Measurements from ENCODE around the gene CREB3L2. TPM values are rescaled to one million over a fixed set of nuclear protein-coding genes. Genes with fewer than 3 reads are reported as not detected.
A peak's percentile ranks its signal among the peaks of the same experiment; 100 is the strongest.

The CREB3L2 gene
- total RNA-seq, 2 experiments from 2014 or later = 14.1 to 15.7 TPM

- Mint-ChIP-seq H3K27me3 (ENCODE audit: low read depth) (no peaks in the 10 kb centered on the region), H3K4me1 (ENCODE audit: low read depth) (no peaks in the 10 kb centered on the region), H3K27ac (no peak overlapping the region), H3K9me3 (peaks cover 11% of the 10 kb centered on the region), H3K4me3 (no peak overlapping the region), H3K36me3 (ENCODE audit: low read depth) (peaks cover 48% of the 10 kb centered on the region)
- CTCF ChIA-PET = no interaction called here
- intact Hi-C loops (cut with micrococcal nuclease) = no loop called here
- no peak for DNase-seq
Observed at GRCh38 chr7:137867289-137867688, 134.6 kb downstream of the CREB3L2 start.

- Mint-ChIP-seq H3K36me3 (ENCODE audit: low read depth) (peaks cover 45% of the 10 kb centered on the region), H3K27ac (no peak overlapping the region), H3K4me3 (no peak overlapping the region), H3K27me3 (ENCODE audit: low read depth) (no peaks in the 10 kb centered on the region), H3K9me3 (peaks cover 11% of the 10 kb centered on the region), H3K4me1 (ENCODE audit: low read depth) (no peaks in the 10 kb centered on the region)
- intact Hi-C loops (cut with micrococcal nuclease) = no loop called here
- no peak for DNase-seq
- CTCF ChIA-PET = no interaction called here
Observed at GRCh38 chr7:137865764-137866163, 136.1 kb downstream of the CREB3L2 start.

GRCh38 chr7:137862964-137863363 lies 138.9 kb downstream of the CREB3L2 start:
- no peaks in the 10 kb centered on the region for H3K4me1 Mint-ChIP-seq (ENCODE audit: low read depth)
- intact Hi-C loops (cut with micrococcal nuclease) = no loop called here
- DNase-seq = no peak
- H3K27me3 Mint-ChIP-seq (ENCODE audit: low read depth) = no peaks in the 10 kb centered on the region
- H3K4me3 Mint-ChIP-seq = no peak overlapping the region
- H3K9me3 Mint-ChIP-seq = peaks cover 11% of the 10 kb centered on the region
- H3K36me3 Mint-ChIP-seq (ENCODE audit: low read depth) = peaks cover 34% of the 10 kb centered on the region
- CTCF ChIA-PET = no interaction called here
- H3K27ac Mint-ChIP-seq = no peak overlapping the region

- no peak for DNase-seq
- CTCF ChIA-PET = interaction anchor here (0.6 to 1.0 kb wide), 2 partner anchors 13 to 143 kb away, joined by 3 read pairs; no protein-coding TSS in a partner anchor
- Mint-ChIP-seq H3K36me3 (ENCODE audit: low read depth) (peaks cover 28% of the 10 kb centered on the region), H3K4me1 (ENCODE audit: low read depth) (no peaks in the 10 kb centered on the region), H3K4me3 (no peak overlapping the region), H3K27me3 (ENCODE audit: low read depth) (no peaks in the 10 kb centered on the region), H3K27ac (no peak overlapping the region), H3K9me3 (peaks cover 11% of the 10 kb centered on the region)
- intact Hi-C loops (cut with micrococcal nuclease) = no loop called here
Observed at GRCh38 chr7:137862358-137862757, 139.5 kb downstream of the CREB3L2 start.

- H3K27ac Mint-ChIP-seq = no peak overlapping the region
- peaks cover 3% of the 10 kb centered on the region for H3K9me3 Mint-ChIP-seq
- H3K4me3 Mint-ChIP-seq = no peak overlapping the region
- H3K4me1 Mint-ChIP-seq (ENCODE audit: low read depth) = no peaks in the 10 kb centered on the region
- no peak for DNase-seq
- H3K27me3 Mint-ChIP-seq (ENCODE audit: low read depth) = no peaks in the 10 kb centered on the region
- intact Hi-C loops (cut with micrococcal nuclease) = no loop called here
- H3K36me3 Mint-ChIP-seq (ENCODE audit: low read depth) = peaks cover 14% of the 10 kb centered on the region
- CTCF ChIA-PET = no interaction called here
Observed at GRCh38 chr7:137860542-137860941, 141.3 kb downstream of the CREB3L2 start.

- CTCF ChIA-PET = no interaction called here
- Mint-ChIP-seq H3K27me3 (ENCODE audit: low read depth) (peaks cover 16% of the 10 kb centered on the region), H3K4me1 (ENCODE audit: low read depth) (peaks cover 11% of the 10 kb centered on the region)
Observed at GRCh38 chr7:137853053-137853452, 148.8 kb downstream of the CREB3L2 start.

GRCh38 chr7:137852108-137852507 lies 149.8 kb downstream of the CREB3L2 start:
- CTCF ChIA-PET = interaction anchor here (0.6 kb wide), 1 partner anchor 233 kb away, joined by 5 read pairs; no protein-coding TSS in a partner anchor

More at GRCh38 chr7:137853053-137853452, 148.8 kb downstream of the CREB3L2 start:
- intact Hi-C loops (cut with micrococcal nuclease) = no loop called here
- H3K36me3 Mint-ChIP-seq (ENCODE audit: low read depth) = no peaks in the 10 kb centered on the region
- no peak for DNase-seq
- no peak overlapping the region for H3K4me3 Mint-ChIP-seq
- H3K9me3 Mint-ChIP-seq = no peaks in the 10 kb centered on the region
- no peak overlapping the region for H3K27ac Mint-ChIP-seq

GRCh38 chr7:137850972-137851945 lies 150.6 kb downstream of the CREB3L2 start:
- Mint-ChIP-seq H3K9me3 (no peaks in the 10 kb centered on the region), H3K36me3 (ENCODE audit: low read depth) (no peaks in the 10 kb centered on the region), H3K27ac (no peak overlapping the region), H3K27me3 (ENCODE audit: low read depth) (peaks cover 24% of the 10 kb centered on the region), H3K4me3 (no peak overlapping the region), H3K4me1 (ENCODE audit: low read depth) (peaks cover 11% of the 10 kb centered on the region)
- CTCF ChIA-PET = interaction anchor here (0.6 to 1.8 kb wide), 2 partner anchors 58 to 195 kb away, joined by 3 to 6 read pairs; no protein-coding TSS in a partner anchor
- intact Hi-C loops (cut with micrococcal nuclease) = no loop called here
- no peak for DNase-seq

More at GRCh38 chr7:137852108-137852507, 149.8 kb downstream of the CREB3L2 start:
- no peaks in the 10 kb centered on the region for H3K36me3 Mint-ChIP-seq (ENCODE audit: low read depth)
- intact Hi-C loops (cut with micrococcal nuclease) = no loop called here
- H3K4me1 Mint-ChIP-seq (ENCODE audit: low read depth) = peaks cover 11% of the 10 kb centered on the region
- H3K27me3 Mint-ChIP-seq (ENCODE audit: low read depth) = peaks cover 24% of the 10 kb centered on the region
- H3K9me3 Mint-ChIP-seq = no peaks in the 10 kb centered on the region
- DNase-seq = no peak
- no peak overlapping the region for H3K27ac Mint-ChIP-seq
- no peak overlapping the region for H3K4me3 Mint-ChIP-seq

GRCh38 chr7:137850571-137850970 lies 151.3 kb downstream of the CREB3L2 start:
- intact Hi-C loops (cut with micrococcal nuclease) = no loop called here
- CTCF ChIA-PET = interaction anchor here (0.6 to 1.8 kb wide), 4 partner anchors 12 to 194 kb away, joined by 3 to 6 read pairs (median 3); no protein-coding TSS in a partner anchor
- H3K27ac Mint-ChIP-seq = no peak overlapping the region
- H3K36me3 Mint-ChIP-seq (ENCODE audit: low read depth) = no peaks in the 10 kb centered on the region
- H3K4me3 Mint-ChIP-seq = no peak overlapping the region
- peaks cover 14% of the 10 kb centered on the region for H3K4me1 Mint-ChIP-seq (ENCODE audit: low read depth)
- no peaks in the 10 kb centered on the region for H3K9me3 Mint-ChIP-seq
- no peak for DNase-seq
- peaks cover 30% of the 10 kb centered on the region for H3K27me3 Mint-ChIP-seq (ENCODE audit: low read depth)

GRCh38 chr7:137848095-137848494 lies 153.8 kb downstream of the CREB3L2 start:
- CTCF ChIA-PET = no interaction called here
- no peak overlapping the region for H3K4me3 Mint-ChIP-seq
- intact Hi-C loops (cut with micrococcal nuclease) = no loop called here
- peaks cover 49% of the 10 kb centered on the region for H3K27me3 Mint-ChIP-seq (ENCODE audit: low read depth)
- DNase-seq = no peak
- H3K27ac Mint-ChIP-seq = no peak overlapping the region
- no peaks in the 10 kb centered on the region for H3K9me3 Mint-ChIP-seq
- peaks cover 14% of the 10 kb centered on the region for H3K4me1 Mint-ChIP-seq (ENCODE audit: low read depth)
- H3K36me3 Mint-ChIP-seq (ENCODE audit: low read depth) = no peaks in the 10 kb centered on the region

- Mint-ChIP-seq H3K9me3 (no peaks in the 10 kb centered on the region), H3K36me3 (ENCODE audit: low read depth) (no peaks in the 10 kb centered on the region), H3K27me3 (ENCODE audit: low read depth) (peaks cover 49% of the 10 kb centered on the region), H3K4me3 (no peak overlapping the region), H3K27ac (no peak overlapping the region), H3K4me1 (ENCODE audit: low read depth) (peaks cover 14% of the 10 kb centered on the region)
- CTCF ChIA-PET = no interaction called here
- intact Hi-C loops (cut with micrococcal nuclease) = no loop called here
- no peak for DNase-seq
Observed at GRCh38 chr7:137847568-137848050, 154.3 kb downstream of the CREB3L2 start.

GRCh38 chr7:137846827-137847567 lies 154.9 kb downstream of the CREB3L2 start, which contains the start of gene DGKI:
DGKI (minus strand) TSS chr7:137846974.
- Mint-ChIP-seq H3K27ac (no peak within 1 kb of the TSS), H3K36me3 (ENCODE audit: low read depth) (no peaks in the 10 kb centered on the region), H3K9me3 (no peaks in the 10 kb centered on the region), H3K4me1 (ENCODE audit: low read depth) (peaks cover 14% of the 10 kb centered on the region), H3K27me3 (ENCODE audit: low read depth) (peaks cover 54% of the 10 kb centered on the region), H3K4me3 (peak within 1 kb of the TSS; percentile 55)
- DNase-seq = no peak
- intact Hi-C loops (cut with micrococcal nuclease) = no loop called here
- CTCF ChIA-PET = no interaction called here
